Measurements from ENCODE around the gene GDF15. TPM values are rescaled to one million over a fixed set of nuclear protein-coding genes. Genes with fewer than 3 reads are reported as not detected.

The GDF15 gene
- total RNA-seq, 2 experiments from 2014 or later, result not detected

- TF ChIP-seq EZH2phosphoT487 (IDR thresholded peaks at IDR 0.05; ENCODE audit: borderline replicate concordance, low read depth, low read length), result no peak
- no peak for TF ChIP-seq CTCF (conservative IDR thresholded peaks at IDR 0.05; ENCODE audit: low read length)
- Histone ChIP-seq H3K4me2 (ENCODE audit: low read length) (peak overlapping the region; percentile 28; the same call in 1 of the 2 replicates), H2AFZ (ENCODE audit: low read length) (peak overlapping the region; percentile 41; the same call in 1 of the 2 replicates), H3K9me3 (ENCODE audit: low read length) (no peaks in the 10 kb centered on the region), H4K20me1 (ENCODE audit: insufficient read depth, low read length) (no peaks in the 10 kb centered on the region), H3K4me3 (ENCODE audit: low read depth, low read length, poor library complexity, severe bottlenecking) (no peak overlapping the region), H3K9me2 (ENCODE audit: insufficient read depth, low read length) (no peaks in the 10 kb centered on the region), H3K4me1 (ENCODE audit: insufficient read depth, low read length, poor library complexity, severe bottlenecking) (peaks cover 33% of the 10 kb centered on the region), H3K36me3 (ENCODE audit: insufficient read depth, low read length) (no peaks in the 10 kb centered on the region), H3K79me2 (ENCODE audit: insufficient read depth, low read depth, low read length) (no peaks in the 10 kb centered on the region), H3K27ac (ENCODE audit: low read depth, low read length, poor library complexity, severe bottlenecking) (no peak overlapping the region)
- POLR2A ChIA-PET, result no interaction called here
- no TSS peak for BruUV-seq (replicated peaks)
- DNase-seq (ENCODE audit: low spot score), result no peak
- intact Hi-C loops (cut with micrococcal nuclease; ENCODE audit: unreplicated experiment), result no loop called here
- CTCF ChIA-PET (ENCODE audit: unreplicated experiment), result interaction anchor here (1.3 kb wide), 1 partner anchor 56 kb away, joined by 3 read pairs; no protein-coding TSS in a partner anchor
These were observed 6.5 kb downstream of the GDF15 start for GRCh38 chr19:18392417-18392816.

DNA sequence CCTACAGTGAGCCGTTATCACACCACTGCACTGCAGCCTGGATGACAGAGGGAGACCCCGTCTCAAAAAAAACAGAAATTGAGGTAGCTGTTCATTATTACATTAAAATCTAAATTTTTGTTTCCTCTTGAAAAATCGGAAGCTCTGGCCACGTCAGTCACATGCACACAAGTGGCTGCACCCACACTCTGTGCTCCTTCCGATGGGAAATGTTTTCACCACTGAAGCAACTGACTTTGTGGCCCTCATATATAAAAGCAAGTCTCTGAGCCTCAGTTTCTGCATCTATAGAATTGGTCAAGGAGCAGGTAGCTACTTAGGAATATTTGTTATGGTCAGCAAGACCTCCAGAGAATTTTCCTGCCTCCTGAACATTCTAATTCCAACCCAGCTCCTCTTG, 7.0 kb downstream of the GDF15 start:
- Histone ChIP-seq H3K4me3 (ENCODE audit: low read depth, low read length, poor library complexity, severe bottlenecking) (no peak overlapping the region), H3K79me2 (ENCODE audit: insufficient read depth, low read depth, low read length) (no peaks in the 10 kb centered on the region), H4K20me1 (ENCODE audit: insufficient read depth, low read length) (no peaks in the 10 kb centered on the region), H3K27ac (ENCODE audit: low read depth, low read length, poor library complexity, severe bottlenecking) (no peak overlapping the region), H3K4me1 (ENCODE audit: insufficient read depth, low read length, poor library complexity, severe bottlenecking) (peaks cover 37% of the 10 kb centered on the region), H3K9me3 (ENCODE audit: low read length) (no peaks in the 10 kb centered on the region), H3K9me2 (ENCODE audit: insufficient read depth, low read length) (no peaks in the 10 kb centered on the region), H3K36me3 (ENCODE audit: insufficient read depth, low read length) (no peaks in the 10 kb centered on the region), H2AFZ (ENCODE audit: low read length) (peak overlapping the region; percentile 41; the same call in 1 of the 2 replicates), H3K4me2 (ENCODE audit: low read length) (peak overlapping the region; percentile 28; the same call in 1 of the 2 replicates)
- no peak for DNase-seq (ENCODE audit: low spot score)
- CTCF ChIA-PET (ENCODE audit: unreplicated experiment), result interaction anchor here (0.6 to 1.3 kb wide), 2 partner anchors 56 to 65 kb away, joined by 3 read pairs; no protein-coding TSS in a partner anchor
- BruUV-seq (replicated peaks), result no TSS peak
- intact Hi-C loops (cut with micrococcal nuclease; ENCODE audit: unreplicated experiment), result no loop called here
- no peak for TF ChIP-seq CTCF (conservative IDR thresholded peaks at IDR 0.05; ENCODE audit: low read length)
- no peak for TF ChIP-seq EZH2phosphoT487 (IDR thresholded peaks at IDR 0.05; ENCODE audit: borderline replicate concordance, low read depth, low read length)
- POLR2A ChIA-PET, result no interaction called here

DNA sequence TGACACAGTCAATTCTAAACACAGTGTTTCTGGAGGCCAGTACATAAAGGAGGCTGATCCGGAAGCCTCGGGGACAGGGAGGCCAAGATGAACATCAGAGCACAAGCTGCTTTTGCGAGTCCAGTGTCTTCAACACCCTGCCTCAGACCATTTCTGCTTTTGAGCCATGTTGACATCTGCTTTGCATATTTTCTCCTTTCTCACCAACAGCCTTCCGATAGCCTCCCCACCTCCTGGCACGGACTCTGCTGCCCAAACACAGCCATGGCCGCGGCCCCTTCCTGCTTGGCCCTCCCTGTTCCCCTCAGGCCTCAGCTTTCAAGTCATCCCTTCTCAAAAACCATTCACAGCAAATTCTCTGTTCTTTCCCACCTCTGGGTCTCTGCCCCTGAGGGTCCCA, 7.9 kb downstream of the GDF15 start:
- no peak overlapping the region for H3K27ac ChIP-seq (ENCODE audit: low read depth, low read length, poor library complexity, severe bottlenecking)
- peak overlapping the region; percentile 56 for H2AFZ ChIP-seq (ENCODE audit: low read length)
- H3K9me3 ChIP-seq (ENCODE audit: low read length), result no peaks in the 10 kb centered on the region
- peaks cover 38% of the 10 kb centered on the region for H3K4me1 ChIP-seq (ENCODE audit: insufficient read depth, low read length, poor library complexity, severe bottlenecking)
- POLR2A ChIA-PET, result interaction anchor here (0.7 to 1.1 kb wide), 2 partner anchors 24 to 89 kb away, joined by 3 read pairs; no protein-coding TSS in a partner anchor
- H4K20me1 ChIP-seq (ENCODE audit: insufficient read depth, low read length), result no peaks in the 10 kb centered on the region
- H3K4me2 ChIP-seq (ENCODE audit: low read length), result peak overlapping the region; percentile 39
- no peaks in the 10 kb centered on the region for H3K79me2 ChIP-seq (ENCODE audit: insufficient read depth, low read depth, low read length)
- no peaks in the 10 kb centered on the region for H3K9me2 ChIP-seq (ENCODE audit: insufficient read depth, low read length)
- intact Hi-C loops (cut with micrococcal nuclease; ENCODE audit: unreplicated experiment), result no loop called here
- H3K36me3 ChIP-seq (ENCODE audit: insufficient read depth, low read length), result no peaks in the 10 kb centered on the region
- CTCF ChIA-PET (ENCODE audit: unreplicated experiment), result no interaction called here
- TF ChIP-seq CTCF (conservative IDR thresholded peaks at IDR 0.05; ENCODE audit: low read length), result no peak
- DNase-seq (ENCODE audit: low spot score), result peak; percentile 38
- no TSS peak for BruUV-seq (replicated peaks)
- peak overlapping the region; percentile 21 for H3K4me3 ChIP-seq (ENCODE audit: low read depth, low read length, poor library complexity, severe bottlenecking)

Measured in OCI-LY7 (cell line).